ENCODE data around the gene CCDC149. TPM values are rescaled to one million over a fixed set of nuclear protein-coding genes. Genes with fewer than 3 reads are reported as not detected.

Gene CCDC149
- total RNA-seq, 1 experiment from 2014 or later, result 5.3 TPM

DNA sequence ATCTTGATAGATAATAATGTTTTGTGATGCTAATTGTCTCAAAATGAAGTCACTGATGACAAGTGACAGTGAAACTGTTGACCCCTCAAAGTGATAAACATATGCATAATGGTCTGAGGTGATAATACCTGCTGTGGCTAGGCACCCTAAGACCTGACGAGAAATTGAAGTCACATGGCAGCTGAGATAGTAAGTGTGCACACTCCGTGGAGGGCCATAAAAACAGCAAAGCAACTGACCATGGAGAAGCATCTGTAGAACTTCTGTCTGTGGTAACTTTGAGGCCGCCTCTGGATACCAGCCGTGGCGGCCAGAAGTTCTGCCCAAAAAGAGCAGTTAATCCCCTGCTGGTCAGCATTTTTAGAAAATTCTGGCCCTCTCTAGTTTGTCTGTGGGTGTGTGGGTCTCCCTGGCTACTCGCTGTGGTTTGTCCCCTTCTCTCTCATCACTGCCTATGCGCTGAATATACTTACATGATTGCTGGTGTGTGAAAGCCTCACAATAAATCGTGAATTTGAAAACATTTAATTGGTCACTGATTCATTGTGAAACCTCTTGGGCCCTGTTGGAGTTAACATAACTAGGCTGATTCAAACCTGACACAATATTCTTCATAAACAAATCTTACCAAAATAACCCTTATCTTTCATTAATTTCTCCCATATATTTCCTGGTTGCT is 50.6 kb downstream of the CCDC149 start:
- Histone ChIP-seq H3K4me3 (replicated peaks in 1 of 2; ENCODE audit: low read depth in 1 of 2, low read length in 2 of 2) (no peak overlapping the region), H4K20me1 (ENCODE audit: insufficient read depth) (no peaks in the 10 kb centered on the region), H3K4me2 (ENCODE audit: low read length) (no peak overlapping the region), H2AFZ (ENCODE audit: low read depth, low read length, poor library complexity, severe bottlenecking) (no peak overlapping the region), H3K9ac (ENCODE audit: low read length) (no peak overlapping the region), H3K9me3 (ENCODE audit: control insufficient read depth in 1 of 2, insufficient read depth in 1 of 2, low read depth in 1 of 2, low read length in 2 of 2) (peaks cover 0 to 6% of the 10 kb centered on the region in 2 experiments; a peak in 1 of 4 replicates), H3K4me1 (ENCODE audit: control insufficient read depth in 1 of 2, insufficient read depth in 2 of 2, low read length in 2 of 2) (no peaks in the 10 kb centered on the region), H3K36me3 (ENCODE audit: control insufficient read depth in 1 of 2, insufficient read depth in 2 of 2, low read length in 2 of 2) (no peaks in the 10 kb centered on the region), H3K27me3 (ENCODE audit: insufficient read depth, low read length) (no peaks in the 10 kb centered on the region), H3K79me2 (ENCODE audit: insufficient read depth, low read length) (no peaks in the 10 kb centered on the region), H3K27ac (ENCODE audit: low read depth, low read length) (no peak overlapping the region), H3K9me2 (ENCODE audit: insufficient read depth) (no peaks in the 10 kb centered on the region)
- POLR2A ChIA-PET, result no interaction called here
- DNase-seq (ENCODE audit: low read depth, low spot score) (no peak), ATAC-seq (no peak)
- RAD21 ChIA-PET (ENCODE audit: low non-redundant PET in 1 of 2, low total read pairs in 2 of 2, uncharacterized antibody in 2 of 2, unreplicated experiment in 2 of 2), result no interaction called here
- TF ChIP-seq SRF (IDR thresholded peaks at IDR 0.05; ENCODE audit: low read depth) (no peak), ZNF274 (IDR thresholded peaks at IDR 0.05; ENCODE audit: low read depth, low read length) (no peak), SP1 (IDR thresholded peaks at IDR 0.05; ENCODE audit: low read depth) (no peak), ELF1 (IDR thresholded peaks at IDR 0.05; ENCODE audit: borderline replicate concordance, low read depth) (no peak), ZFX (IDR thresholded peaks at IDR 0.05) (no peak), POLR2A (IDR thresholded peaks at IDR 0.05; ENCODE audit: borderline replicate concordance, extremely low read depth, insufficient read depth, insufficient read length) (no peak), EZH2 (IDR thresholded peaks at IDR 0.05) (no peak), POLR2AphosphoS5 (IDR thresholded peaks at IDR 0.05; ENCODE audit: low read depth, low read length) (no peak), JUND (IDR thresholded peaks at IDR 0.05) (no peak), FOSL1 (IDR thresholded peaks at IDR 0.05; ENCODE audit: low read depth) (no peak), EGR1 (IDR thresholded peaks at IDR 0.05; ENCODE audit: low read depth) (no peak), EZH2phosphoT487 (IDR thresholded peaks at IDR 0.05; ENCODE audit: borderline replicate concordance) (no peak), YY1 (IDR thresholded peaks at IDR 0.05; ENCODE audit: extremely low read depth, insufficient replicate concordance, low read depth, low read length) (no peak), RAD21 (IDR thresholded peaks at IDR 0.05; ENCODE audit: low read depth) (no peak), SIN3A (IDR thresholded peaks at IDR 0.05; ENCODE audit: low read depth) (no peak)
- TF ChIP-seq, protein P1, sequence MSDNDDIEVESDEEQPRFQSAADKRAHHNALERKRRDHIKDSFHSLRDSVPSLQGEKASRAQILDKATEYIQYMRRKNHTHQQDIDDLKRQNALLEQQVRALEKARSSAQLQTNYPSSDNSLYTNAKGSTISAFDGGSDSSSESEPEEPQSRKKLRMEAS (IDR thresholded peaks at IDR 0.05), result no peak
- TF ChIP-seq, protein P2, sequence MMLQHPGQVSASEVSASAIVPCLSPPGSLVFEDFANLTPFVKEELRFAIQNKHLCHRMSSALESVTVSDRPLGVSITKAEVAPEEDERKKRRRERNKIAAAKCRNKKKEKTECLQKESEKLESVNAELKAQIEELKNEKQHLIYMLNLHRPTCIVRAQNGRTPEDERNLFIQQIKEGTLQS (IDR thresholded peaks at IDR 0.05), result no peak
- TF ChIP-seq, protein P3, sequence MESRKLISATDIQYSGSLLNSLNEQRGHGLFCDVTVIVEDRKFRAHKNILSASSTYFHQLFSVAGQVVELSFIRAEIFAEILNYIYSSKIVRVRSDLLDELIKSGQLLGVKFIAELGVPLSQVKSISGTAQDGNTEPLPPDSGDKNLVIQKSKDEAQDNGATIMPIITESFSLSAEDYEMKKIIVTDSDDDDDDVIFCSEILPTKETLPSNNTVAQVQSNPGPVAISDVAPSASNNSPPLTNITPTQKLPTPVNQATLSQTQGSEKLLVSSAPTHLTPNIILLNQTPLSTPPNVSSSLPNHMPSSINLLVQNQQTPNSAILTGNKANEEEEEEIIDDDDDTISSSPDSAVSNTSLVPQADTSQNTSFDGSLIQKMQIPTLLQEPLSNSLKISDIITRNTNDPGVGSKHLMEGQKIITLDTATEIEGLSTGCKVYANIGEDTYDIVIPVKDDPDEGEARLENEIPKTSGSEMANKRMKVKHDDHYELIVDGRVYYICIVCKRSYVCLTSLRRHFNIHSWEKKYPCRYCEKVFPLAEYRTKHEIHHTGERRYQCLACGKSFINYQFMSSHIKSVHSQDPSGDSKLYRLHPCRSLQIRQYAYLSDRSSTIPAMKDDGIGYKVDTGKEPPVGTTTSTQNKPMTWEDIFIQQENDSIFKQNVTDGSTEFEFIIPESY (IDR thresholded peaks at IDR 0.05; ENCODE audit: extremely low read depth, insufficient replicate concordance, low read length), result no peak
- TF ChIP-seq, protein P4, sequence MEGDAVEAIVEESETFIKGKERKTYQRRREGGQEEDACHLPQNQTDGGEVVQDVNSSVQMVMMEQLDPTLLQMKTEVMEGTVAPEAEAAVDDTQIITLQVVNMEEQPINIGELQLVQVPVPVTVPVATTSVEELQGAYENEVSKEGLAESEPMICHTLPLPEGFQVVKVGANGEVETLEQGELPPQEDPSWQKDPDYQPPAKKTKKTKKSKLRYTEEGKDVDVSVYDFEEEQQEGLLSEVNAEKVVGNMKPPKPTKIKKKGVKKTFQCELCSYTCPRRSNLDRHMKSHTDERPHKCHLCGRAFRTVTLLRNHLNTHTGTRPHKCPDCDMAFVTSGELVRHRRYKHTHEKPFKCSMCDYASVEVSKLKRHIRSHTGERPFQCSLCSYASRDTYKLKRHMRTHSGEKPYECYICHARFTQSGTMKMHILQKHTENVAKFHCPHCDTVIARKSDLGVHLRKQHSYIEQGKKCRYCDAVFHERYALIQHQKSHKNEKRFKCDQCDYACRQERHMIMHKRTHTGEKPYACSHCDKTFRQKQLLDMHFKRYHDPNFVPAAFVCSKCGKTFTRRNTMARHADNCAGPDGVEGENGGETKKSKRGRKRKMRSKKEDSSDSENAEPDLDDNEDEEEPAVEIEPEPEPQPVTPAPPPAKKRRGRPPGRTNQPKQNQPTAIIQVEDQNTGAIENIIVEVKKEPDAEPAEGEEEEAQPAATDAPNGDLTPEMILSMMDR (IDR thresholded peaks at IDR 0.05 in 2 of 3, conservative IDR thresholded peaks at IDR 0.05 in 1 of 3; ENCODE audit: borderline replicate concordance in 1 of 3, insufficient read depth in 1 of 3, low read depth in 2 of 3, low read length in 2 of 3), result no peak
- TF ChIP-seq, protein P5, sequence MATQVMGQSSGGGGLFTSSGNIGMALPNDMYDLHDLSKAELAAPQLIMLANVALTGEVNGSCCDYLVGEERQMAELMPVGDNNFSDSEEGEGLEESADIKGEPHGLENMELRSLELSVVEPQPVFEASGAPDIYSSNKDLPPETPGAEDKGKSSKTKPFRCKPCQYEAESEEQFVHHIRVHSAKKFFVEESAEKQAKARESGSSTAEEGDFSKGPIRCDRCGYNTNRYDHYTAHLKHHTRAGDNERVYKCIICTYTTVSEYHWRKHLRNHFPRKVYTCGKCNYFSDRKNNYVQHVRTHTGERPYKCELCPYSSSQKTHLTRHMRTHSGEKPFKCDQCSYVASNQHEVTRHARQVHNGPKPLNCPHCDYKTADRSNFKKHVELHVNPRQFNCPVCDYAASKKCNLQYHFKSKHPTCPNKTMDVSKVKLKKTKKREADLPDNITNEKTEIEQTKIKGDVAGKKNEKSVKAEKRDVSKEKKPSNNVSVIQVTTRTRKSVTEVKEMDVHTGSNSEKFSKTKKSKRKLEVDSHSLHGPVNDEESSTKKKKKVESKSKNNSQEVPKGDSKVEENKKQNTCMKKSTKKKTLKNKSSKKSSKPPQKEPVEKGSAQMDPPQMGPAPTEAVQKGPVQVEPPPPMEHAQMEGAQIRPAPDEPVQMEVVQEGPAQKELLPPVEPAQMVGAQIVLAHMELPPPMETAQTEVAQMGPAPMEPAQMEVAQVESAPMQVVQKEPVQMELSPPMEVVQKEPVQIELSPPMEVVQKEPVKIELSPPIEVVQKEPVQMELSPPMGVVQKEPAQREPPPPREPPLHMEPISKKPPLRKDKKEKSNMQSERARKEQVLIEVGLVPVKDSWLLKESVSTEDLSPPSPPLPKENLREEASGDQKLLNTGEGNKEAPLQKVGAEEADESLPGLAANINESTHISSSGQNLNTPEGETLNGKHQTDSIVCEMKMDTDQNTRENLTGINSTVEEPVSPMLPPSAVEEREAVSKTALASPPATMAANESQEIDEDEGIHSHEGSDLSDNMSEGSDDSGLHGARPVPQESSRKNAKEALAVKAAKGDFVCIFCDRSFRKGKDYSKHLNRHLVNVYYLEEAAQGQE (IDR thresholded peaks at IDR 0.05; ENCODE audit: low read depth), result no peak
- CTCF ChIA-PET, result no interaction called here
- intact Hi-C loops (cut with micrococcal nuclease), result no loop called here
- BruUV-seq (replicated peaks), result no TSS peak
